ENCODE results near the gene PRKAR1B.

PRKAR1B gene

GRCh38 chr7:739983-740942 lies 13.2 kb upstream of the PRKAR1B start:
- DNase-seq (ENCODE audit: low read depth in 3 of 3): no peak

GRCh38 chr7:739455-739982 lies 12.4 kb upstream of the PRKAR1B start:
- DNase-seq (ENCODE audit: low read depth in 3 of 3): no peak

- DNase-seq (ENCODE audit: low read depth in 3 of 3): no peak
These were observed 11.8 kb upstream of the PRKAR1B start for GRCh38 chr7:738723-739454.

GRCh38 chr7:738241-738640 lies 11.2 kb upstream of the PRKAR1B start:
- no peak for DNase-seq (ENCODE audit: low read depth in 3 of 3)

- no peak for DNase-seq (ENCODE audit: low read depth in 3 of 3)
These were observed 7.7 kb upstream of the PRKAR1B start for GRCh38 chr7:734808-735207.

GRCh38 chr7:734214-734613 lies 7.1 kb upstream of the PRKAR1B start:
- DNase-seq (ENCODE audit: low read depth in 3 of 3): no peak

- no peak for DNase-seq (ENCODE audit: low read depth in 3 of 3)
These were observed 5.5 kb upstream of the PRKAR1B start for GRCh38 chr7:732556-732955.

- no peak for DNase-seq (ENCODE audit: low read depth in 3 of 3)
These were observed 5.0 kb upstream of the PRKAR1B start for GRCh38 chr7:732094-732541.

- DNase-seq (ENCODE audit: low read depth in 3 of 3): no peak
These were observed 4.5 kb upstream of the PRKAR1B start for GRCh38 chr7:731440-732085.

GRCh38 chr7:730501-731439 lies 3.7 kb upstream of the PRKAR1B start:
- DNase-seq (ENCODE audit: low read depth in 3 of 3): no peak

- DNase-seq (ENCODE audit: low read depth in 3 of 3): no peak
These were observed 2.3 kb upstream of the PRKAR1B start for GRCh38 chr7:729140-730000.

- DNase-seq (ENCODE audit: low read depth in 3 of 3): no peak
These were observed 1.5 kb upstream of the PRKAR1B start for GRCh38 chr7:728602-729001.

- no peak for DNase-seq (ENCODE audit: low read depth in 3 of 3)
These were observed 852 bp upstream of the PRKAR1B start for GRCh38 chr7:727806-728460.

- DNase-seq (ENCODE audit: low read depth in 3 of 3): no peak
These were observed 302 bp downstream of the PRKAR1B start for GRCh38 chr7:726854-727103.

- DNase-seq (ENCODE audit: low read depth in 3 of 3): peak; percentile 76 to 81 (median 80)
These were observed 812 bp downstream of the PRKAR1B start, which contains the start of gene DNAAF5 for GRCh38 chr7:726084-726853. TSS of gene DNAAF5 (plus strand) at chr7:726699. CDS start at chr7:726721, 22 bp downstream.

- no peak for DNase-seq (ENCODE audit: low read depth in 3 of 3)
These were observed 1.7 kb downstream of the PRKAR1B start for GRCh38 chr7:725223-726005.

- DNase-seq (ENCODE audit: low read depth in 3 of 3): no peak
These were observed 2.8 kb downstream of the PRKAR1B start for GRCh38 chr7:724298-724697.

GRCh38 chr7:723541-723940 lies 3.5 kb downstream of the PRKAR1B start:
- DNase-seq (ENCODE audit: low read depth in 3 of 3): no peak

All from stimulated activated CD4-positive, alpha-beta T cell treated with anti-CD3 and anti-CD28 coated beads, TNF-alpha, amount 100 ng/mL, for 4 hours (primary cell).